Activated CD8-positive, alpha-beta T cell treated with anti-CD3 and anti-CD28 coated beads for 36 hours (primary cell): ENCODE results near the gene SYT13. TPM values are rescaled to one million over a fixed set of nuclear protein-coding genes. Genes with fewer than 3 reads are reported as not detected.

Source experiments
- ATAC-seq: fragments of 200-7000 bp; cut with Tn5 transposase; one replicate; pipeline ENCODE4 v1.10.0; 2021; ENCODE audit warnings: mild to moderate bottlenecking, moderate library complexity
- CTCF ChIA-PET: fragments of 350-600 bp; sonication (Branson Sonifier 250); formaldehyde crosslinking; loops from one replicate; lab custom pipeline; 2021; ENCODE audit warnings: antibody characterized with exemption; lab: Charles Lee
- POLR2A ChIA-PET: fragments of 350-600 bp; sonication (Branson Sonifier 250); formaldehyde crosslinking; loops from one replicate; lab custom pipeline; 2021; ENCODE audit warnings: antibody characterized with exemption; lab: Charles Lee
- DNase-seq: peaks from one replicate; pipeline ENCODE4 v3.0.0-alpha.2; 2020
- H3K27ac Mint-ChIP-seq: one replicate; pipeline ENCODE4 v1.8.0; 2021; ENCODE audit warnings: mild to moderate bottlenecking, mixed read lengths
- H3K27me3 Mint-ChIP-seq: one replicate; pipeline ENCODE4 v1.8.0; 2021; ENCODE audit warnings: mixed read lengths
- H3K36me3 Mint-ChIP-seq: one replicate; pipeline ENCODE4 v1.8.0; 2021; ENCODE audit warnings: low read depth, mixed read lengths
- H3K4me1 Mint-ChIP-seq: one replicate; pipeline ENCODE4 v1.8.0; 2021; ENCODE audit warnings: low read depth, mixed read lengths
- H3K4me3 Mint-ChIP-seq: one replicate; pipeline ENCODE4 v1.8.0; 2021; ENCODE audit warnings: mild to moderate bottlenecking, moderate library complexity, mixed read lengths
- H3K9me3 Mint-ChIP-seq: one replicate; pipeline ENCODE4 v1.8.0; 2021; ENCODE audit warnings: mixed read lengths
- CTCF ChIP-seq: fragments of 200-600 bp; IDR thresholded peaks from one replicate; pipeline ENCODE4 v1.8.0; 2022; ENCODE audit warnings: antibody characterized with exemption, mild to moderate bottlenecking
- intact Hi-C: fragments of 100-400 bp; cut with micrococcal nuclease; formaldehyde crosslinking; loops from one replicate; pipeline ENCODE4 v1.10.0; 2022
- total RNA-seq, 2 experiments: library from RNA; stranded (reverse); gene quantifications; one replicate each; pipeline ENCODE4 v1.2.3, GENCODE V29; 2021

Gene SYT13
- total RNA-seq, 2 experiments from 2014 or later, result not detected

DNA sequence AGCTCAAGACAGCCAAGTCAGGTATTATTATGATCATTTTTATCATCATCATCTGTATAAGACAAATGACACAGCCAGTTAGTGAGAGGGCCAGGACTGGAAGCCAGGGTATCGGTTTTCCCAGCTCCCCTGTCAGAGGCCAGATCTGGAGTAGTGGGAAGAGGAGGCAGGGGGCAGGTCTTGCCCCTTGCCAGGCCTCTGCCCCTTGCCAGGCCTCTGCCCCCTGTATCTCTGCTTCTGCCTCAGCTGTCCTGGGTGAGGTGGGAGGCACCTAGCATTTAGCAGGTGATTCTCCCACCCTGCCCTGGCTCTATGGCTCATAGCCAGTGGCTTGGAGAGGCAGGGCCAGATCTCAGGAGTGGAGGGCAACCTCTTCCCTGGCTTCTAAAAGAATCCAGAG lies 72.4 kb downstream of the SYT13 start:
- POLR2A ChIA-PET, result no interaction called here
- no peaks in the 10 kb centered on the region for H3K27me3 Mint-ChIP-seq
- intact Hi-C loops, result no loop called here
- DNase-seq (no peak), ATAC-seq (no peak)
- no peak overlapping the region for H3K27ac Mint-ChIP-seq
- no peaks in the 10 kb centered on the region for H3K9me3 Mint-ChIP-seq
- H3K36me3 Mint-ChIP-seq, result no peaks in the 10 kb centered on the region
- peaks cover 3% of the 10 kb centered on the region for H3K4me1 Mint-ChIP-seq
- no peak for TF ChIP-seq CTCF
- CTCF ChIA-PET, result interaction anchor here (1.0 kb wide), 1 partner anchor 39 kb away, joined by 3 read pairs; no protein-coding TSS in a partner anchor
- H3K4me3 Mint-ChIP-seq, result no peak overlapping the region

- peaks cover 3% of the 10 kb centered on the region for H3K4me1 Mint-ChIP-seq
- no peak for ATAC-seq
Observed at GRCh38 chr11:45213316-45213665, 72.8 kb downstream of the SYT13 start.

GRCh38 chr11:45212566-45213315 lies 73.4 kb downstream of the SYT13 start:
- ChIA-PET CTCF (no interaction called here), POLR2A (no interaction called here)
- Mint-ChIP-seq H3K9me3 (no peaks in the 10 kb centered on the region), H3K27ac (no peak overlapping the region), H3K4me3 (no peak overlapping the region), H3K27me3 (no peaks in the 10 kb centered on the region), H3K36me3 (no peaks in the 10 kb centered on the region), H3K4me1 (peaks cover 3% of the 10 kb centered on the region)
- no peak for DNase-seq
- no peak for ATAC-seq
- TF ChIP-seq CTCF, result no peak
- intact Hi-C loops, result no loop called here

More at GRCh38 chr11:45213316-45213665, 72.8 kb downstream of the SYT13 start:
- Mint-ChIP-seq H3K4me3 (no peak overlapping the region), H3K36me3 (no peaks in the 10 kb centered on the region), H3K27me3 (no peaks in the 10 kb centered on the region), H3K27ac (no peak overlapping the region), H3K9me3 (no peaks in the 10 kb centered on the region)
- no peak for DNase-seq
- POLR2A ChIA-PET, result no interaction called here
- CTCF ChIA-PET, result interaction anchor here (1.0 kb wide), 1 partner anchor 39 kb away, joined by 3 read pairs; no protein-coding TSS in a partner anchor
- intact Hi-C loops, result no loop called here
- TF ChIP-seq CTCF, result no peak

DNA sequence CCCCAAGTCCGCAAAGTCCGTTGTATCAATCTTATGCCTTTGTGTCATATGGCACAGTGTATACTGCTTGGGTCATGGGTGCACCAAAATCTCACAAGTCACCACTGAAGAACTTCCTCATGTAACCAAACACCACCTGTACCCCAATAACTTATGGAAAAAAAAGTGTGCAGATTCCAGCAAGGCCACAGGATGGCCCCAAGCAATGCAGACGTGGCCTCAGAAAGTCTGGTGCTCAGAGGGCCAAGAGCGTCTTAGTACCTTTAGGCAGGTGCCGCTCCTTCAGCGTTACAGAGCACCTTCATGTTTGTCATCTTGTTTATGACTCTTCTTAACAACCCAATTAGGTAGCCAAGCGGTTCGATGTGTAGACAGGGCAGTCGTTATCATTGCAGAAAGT lies 74.4 kb downstream of the SYT13 start:
- ChIA-PET POLR2A (no interaction called here), CTCF (no interaction called here)
- Mint-ChIP-seq H3K27ac (no peak overlapping the region), H3K9me3 (no peaks in the 10 kb centered on the region), H3K36me3 (no peaks in the 10 kb centered on the region), H3K27me3 (no peaks in the 10 kb centered on the region), H3K4me3 (no peak overlapping the region), H3K4me1 (peaks cover 3% of the 10 kb centered on the region)
- no peak for DNase-seq
- intact Hi-C loops, result no loop called here
- no peak for TF ChIP-seq CTCF
- ATAC-seq, result no peak

- ChIA-PET CTCF (no interaction called here), POLR2A (no interaction called here)
- no peak for DNase-seq
- intact Hi-C loops, result no loop called here
- no peaks in the 10 kb centered on the region for H3K36me3 Mint-ChIP-seq
- no peak for TF ChIP-seq CTCF
- H3K27me3 Mint-ChIP-seq, result no peaks in the 10 kb centered on the region
- no peak overlapping the region for H3K27ac Mint-ChIP-seq
- H3K9me3 Mint-ChIP-seq, result no peaks in the 10 kb centered on the region
- no peak for ATAC-seq
- no peak overlapping the region for H3K4me3 Mint-ChIP-seq
- H3K4me1 Mint-ChIP-seq, result peaks cover 3% of the 10 kb centered on the region
Observed at GRCh38 chr11:45210846-45211245, 75.3 kb downstream of the SYT13 start.
